ENCODE measurements around the gene SEC16B.

DNA sequence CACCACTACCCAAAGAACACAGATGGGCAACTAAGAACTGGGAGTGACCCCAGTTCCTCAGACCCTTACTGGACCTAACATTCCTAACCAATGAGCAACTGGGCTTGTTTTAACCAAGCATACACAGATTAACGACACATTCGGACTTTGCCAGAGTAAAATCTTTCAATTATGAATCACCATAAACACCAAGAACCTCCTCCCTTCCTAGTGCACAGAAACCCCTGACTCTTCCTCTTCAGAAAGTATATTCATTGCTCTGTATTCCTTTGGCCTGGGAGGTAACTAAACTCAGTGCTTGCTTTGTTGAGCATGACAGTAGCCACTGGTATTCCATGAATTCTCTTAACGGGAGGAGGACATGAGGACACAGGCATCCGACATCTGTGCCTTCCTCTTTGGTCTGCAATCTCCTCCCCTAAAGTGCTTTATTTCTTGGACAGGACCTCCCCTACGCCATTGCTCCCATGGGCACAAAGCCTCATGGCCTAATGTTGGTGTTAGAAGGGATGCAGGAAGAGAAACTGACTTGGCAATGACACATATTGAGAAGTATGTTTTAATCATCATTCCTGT is 42.7 kb downstream of the SEC16B start:
- TF ChIP-seq, protein P1, sequence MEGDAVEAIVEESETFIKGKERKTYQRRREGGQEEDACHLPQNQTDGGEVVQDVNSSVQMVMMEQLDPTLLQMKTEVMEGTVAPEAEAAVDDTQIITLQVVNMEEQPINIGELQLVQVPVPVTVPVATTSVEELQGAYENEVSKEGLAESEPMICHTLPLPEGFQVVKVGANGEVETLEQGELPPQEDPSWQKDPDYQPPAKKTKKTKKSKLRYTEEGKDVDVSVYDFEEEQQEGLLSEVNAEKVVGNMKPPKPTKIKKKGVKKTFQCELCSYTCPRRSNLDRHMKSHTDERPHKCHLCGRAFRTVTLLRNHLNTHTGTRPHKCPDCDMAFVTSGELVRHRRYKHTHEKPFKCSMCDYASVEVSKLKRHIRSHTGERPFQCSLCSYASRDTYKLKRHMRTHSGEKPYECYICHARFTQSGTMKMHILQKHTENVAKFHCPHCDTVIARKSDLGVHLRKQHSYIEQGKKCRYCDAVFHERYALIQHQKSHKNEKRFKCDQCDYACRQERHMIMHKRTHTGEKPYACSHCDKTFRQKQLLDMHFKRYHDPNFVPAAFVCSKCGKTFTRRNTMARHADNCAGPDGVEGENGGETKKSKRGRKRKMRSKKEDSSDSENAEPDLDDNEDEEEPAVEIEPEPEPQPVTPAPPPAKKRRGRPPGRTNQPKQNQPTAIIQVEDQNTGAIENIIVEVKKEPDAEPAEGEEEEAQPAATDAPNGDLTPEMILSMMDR (IDR thresholded peaks at IDR 0.05), result no peak
- no peak for TF ChIP-seq POLR2A (IDR thresholded peaks at IDR 0.05)
